T-helper 9 cell (primary cell): ENCODE results near the gene TEX2.
"Not testable (repeated sequence)": the region's sequence is repeated elsewhere in the genome, so short reads cannot be mapped to it uniquely, and the experiment has no call there.

Experiments used
- DNase-seq: peaks from one replicate; pipeline ENCODE4 v3.0.0-alpha.2; 2020

TEX2 gene

GRCh38 chr17:64208656-64209055, 54.4 kb downstream of the TEX2 start:
- DNase-seq, result not testable (repeated sequence)

DNA sequence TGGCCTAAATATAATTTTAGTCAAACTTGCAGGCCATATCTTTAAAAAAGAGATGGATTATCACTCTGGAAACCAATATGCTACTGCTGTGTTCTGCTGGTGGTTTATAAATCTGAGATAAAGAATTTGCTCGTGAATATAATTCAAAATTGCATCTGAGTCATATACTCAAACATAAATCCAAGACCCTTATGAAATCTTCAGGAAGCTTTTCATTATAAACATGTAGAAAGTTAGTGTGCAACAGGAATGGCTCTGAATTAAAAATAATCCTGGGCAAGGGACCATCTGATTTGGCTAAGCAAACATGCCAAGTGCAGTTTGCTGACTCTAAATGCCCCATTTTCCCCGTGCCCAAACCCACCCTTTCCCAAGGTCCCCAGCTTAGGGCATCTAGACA, 57.3 kb downstream of the TEX2 start:
- no peak for DNase-seq

GRCh38 chr17:64203630-64204029, 59.4 kb downstream of the TEX2 start:
- DNase-seq, result no peak

- no peak for DNase-seq
These were observed 60.2 kb downstream of the TEX2 start for GRCh38 chr17:64202683-64203344.

- no peak for DNase-seq
These were observed 62.7 kb downstream of the TEX2 start for GRCh38 chr17:64200080-64201032.

DNA sequence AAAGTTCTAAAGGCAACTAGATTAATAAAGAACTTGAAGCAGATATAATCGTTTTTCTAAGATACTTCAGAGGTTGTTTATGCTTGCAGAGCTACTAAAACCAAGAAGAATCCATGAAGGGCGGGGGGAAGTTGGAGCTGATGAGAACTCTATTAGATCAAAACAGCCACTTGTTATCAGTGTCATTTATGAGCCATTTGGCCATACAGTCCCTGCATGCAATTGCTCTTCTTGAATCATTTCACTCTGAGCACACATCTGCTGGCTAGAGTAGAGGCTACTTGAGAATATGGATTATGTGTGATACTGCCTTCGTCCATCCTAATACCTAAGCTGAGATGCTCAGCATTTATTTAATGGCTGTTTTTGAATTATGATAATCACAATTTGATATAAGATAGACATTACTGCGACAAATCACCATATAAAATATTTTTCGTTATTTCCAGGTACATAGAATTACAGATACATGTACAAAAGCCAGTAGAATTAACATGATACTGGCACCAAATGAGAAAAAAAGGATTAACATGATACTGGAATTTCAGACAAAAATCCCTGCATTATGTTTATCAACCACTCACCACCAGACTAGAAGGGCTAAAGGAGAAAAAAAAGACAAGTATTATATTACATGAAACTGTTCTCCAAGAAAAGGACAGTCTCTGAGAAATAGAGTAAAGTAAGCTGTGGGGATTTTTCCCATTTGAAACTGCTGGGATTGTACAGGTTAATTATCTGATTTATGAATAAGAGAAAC, 64.5 kb downstream of the TEX2 start:
- DNase-seq, result no peak

GRCh38 chr17:64196601-64197000, 66.5 kb downstream of the TEX2 start:
- no peak for DNase-seq

DNA sequence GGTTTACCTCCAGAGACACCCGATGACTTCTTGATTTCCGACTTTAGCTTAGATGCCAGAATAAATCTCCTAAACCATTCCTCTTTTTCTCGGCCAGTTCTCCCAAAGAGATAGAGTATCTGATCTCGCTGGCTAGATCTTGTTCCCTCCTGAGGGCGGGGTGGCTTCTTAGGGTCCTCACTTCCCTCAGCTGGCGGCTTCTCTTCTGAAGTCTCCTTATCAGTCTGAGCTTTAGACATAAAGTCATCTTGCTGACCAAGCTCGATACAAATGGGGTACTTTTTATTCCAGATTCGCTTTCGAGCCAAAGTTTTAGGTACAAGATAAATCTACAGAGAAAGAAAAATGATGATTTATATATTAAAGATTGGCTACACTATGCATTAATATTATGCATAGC, 69.5 kb downstream of the TEX2 start:
- DNase-seq, result no peak

- no peak for DNase-seq
These were observed 70.5 kb downstream of the TEX2 start for GRCh38 chr17:64192589-64192988.

GRCh38 chr17:64190472-64190871, 72.6 kb downstream of the TEX2 start:
- no peak for DNase-seq

GRCh38 chr17:64188088-64188487, 75.0 kb downstream of the TEX2 start:
- DNase-seq, result no peak

GRCh38 chr17:64187093-64187895, 75.8 kb downstream of the TEX2 start:
- no peak for DNase-seq

DNA sequence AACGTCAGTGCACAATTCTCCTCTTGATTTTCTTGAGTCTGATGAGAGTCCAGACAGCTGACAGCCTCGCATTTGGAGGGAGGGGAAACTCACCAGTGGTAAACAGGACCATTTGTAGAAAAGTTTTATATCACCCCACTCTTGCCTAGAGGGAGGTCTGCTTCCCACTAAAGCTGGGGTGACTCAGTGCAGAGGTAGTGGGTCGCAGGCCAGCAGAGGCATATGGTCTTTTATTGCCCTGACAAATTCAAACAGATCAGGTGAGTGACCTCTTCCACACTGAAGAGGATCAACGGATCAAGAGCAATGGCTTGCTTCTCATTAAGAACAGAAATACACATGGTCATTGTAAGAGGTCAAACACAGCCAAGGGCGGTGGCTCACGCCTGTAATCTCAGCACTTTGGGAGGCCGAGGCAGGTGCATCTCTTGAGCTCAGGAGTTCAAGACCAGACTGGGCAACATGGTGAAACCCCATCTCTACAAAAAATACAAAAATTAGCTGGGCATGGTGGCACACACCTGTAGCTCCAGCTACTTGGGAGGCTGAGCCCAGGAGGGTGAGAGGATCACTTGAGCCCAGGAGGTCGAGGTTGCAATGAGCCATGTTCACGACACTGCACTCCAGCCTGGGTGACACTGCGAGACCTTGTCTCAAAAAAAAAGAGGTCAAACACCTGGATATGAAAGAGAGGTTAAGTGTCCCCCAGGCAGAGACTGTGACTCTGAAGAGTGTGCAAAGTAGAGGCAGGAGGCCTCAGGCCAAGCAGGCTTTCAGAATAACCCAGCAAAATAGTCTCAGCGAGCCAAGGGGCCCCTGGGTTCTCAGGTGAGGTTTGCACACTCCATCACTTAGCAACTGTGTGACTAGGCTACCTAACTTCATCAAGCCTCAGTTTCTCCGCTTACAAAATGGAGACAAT, 76.6 kb downstream of the TEX2 start:
- no peak for DNase-seq

GRCh38 chr17:64185557-64185956, 77.5 kb downstream of the TEX2 start:
- DNase-seq, result not testable (repeated sequence)

DNA sequence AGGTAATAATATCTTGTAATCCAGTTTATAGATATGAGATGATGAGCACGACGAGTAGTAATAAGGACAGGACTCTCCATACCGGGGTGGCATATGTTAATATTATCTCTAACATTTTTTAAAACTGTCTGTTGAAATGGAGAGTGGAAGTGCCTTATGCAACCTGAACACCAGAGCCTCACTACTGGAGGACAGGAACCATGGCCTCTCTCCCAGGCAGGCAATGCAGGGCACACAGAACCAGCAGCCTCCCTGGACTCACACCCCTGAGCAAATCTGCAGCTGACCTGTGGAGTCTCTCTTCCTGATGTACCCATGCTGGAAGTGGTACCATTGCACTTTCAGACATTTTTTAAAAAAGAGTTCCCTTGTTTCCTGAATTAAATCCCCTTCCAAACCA, 78.0 kb downstream of the TEX2 start:
- DNase-seq, result no peak

GRCh38 chr17:64183815-64184214, 79.2 kb downstream of the TEX2 start:
- no peak for DNase-seq

GRCh38 chr17:64182325-64183012, 80.6 kb downstream of the TEX2 start:
- DNase-seq, result no peak

DNA sequence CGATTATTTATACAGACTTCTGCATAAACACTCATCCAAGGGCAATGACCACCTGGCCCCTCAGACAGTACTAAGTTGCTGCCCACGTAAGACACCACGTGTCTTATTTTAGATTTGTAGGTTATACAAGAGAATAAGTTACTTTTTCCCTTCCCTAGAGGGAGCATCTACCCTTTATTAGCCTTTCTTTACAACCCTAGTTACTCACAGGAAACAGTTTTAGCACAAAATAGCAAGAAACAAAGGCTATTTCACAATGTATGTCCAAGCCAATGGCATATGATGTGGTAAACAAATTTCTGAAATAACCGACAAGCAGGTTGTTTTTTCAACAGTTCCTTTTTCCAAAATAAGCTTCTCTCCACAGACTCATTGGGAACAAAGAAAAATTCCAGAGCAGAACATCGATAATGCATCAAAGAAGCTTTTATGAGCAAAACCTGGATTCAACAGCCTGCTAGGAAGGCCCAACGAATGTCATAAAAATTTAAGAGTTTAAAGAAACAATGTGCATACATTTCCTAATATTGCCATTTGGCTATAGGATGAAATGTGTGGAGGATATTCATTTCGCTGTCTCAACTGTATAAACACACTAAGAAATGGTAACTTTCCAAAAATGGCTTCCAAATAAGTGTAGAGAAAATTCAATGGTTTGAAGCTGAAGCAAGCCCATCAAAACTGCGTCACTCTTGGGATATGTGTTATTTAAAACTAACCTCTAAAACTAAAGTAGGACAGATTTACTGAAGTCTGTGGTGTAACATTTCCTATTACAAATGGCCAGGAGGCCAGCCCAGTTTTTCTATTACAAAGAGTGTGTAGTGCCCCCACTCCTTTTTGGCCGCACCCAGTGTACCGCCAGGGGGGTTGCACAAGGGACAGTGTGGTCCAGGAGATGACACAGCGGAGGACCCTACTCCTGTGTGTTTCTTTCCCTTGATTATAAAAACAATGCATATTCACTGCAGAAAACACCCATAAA, 82.7 kb downstream of the TEX2 start:
- no peak for DNase-seq

DNA sequence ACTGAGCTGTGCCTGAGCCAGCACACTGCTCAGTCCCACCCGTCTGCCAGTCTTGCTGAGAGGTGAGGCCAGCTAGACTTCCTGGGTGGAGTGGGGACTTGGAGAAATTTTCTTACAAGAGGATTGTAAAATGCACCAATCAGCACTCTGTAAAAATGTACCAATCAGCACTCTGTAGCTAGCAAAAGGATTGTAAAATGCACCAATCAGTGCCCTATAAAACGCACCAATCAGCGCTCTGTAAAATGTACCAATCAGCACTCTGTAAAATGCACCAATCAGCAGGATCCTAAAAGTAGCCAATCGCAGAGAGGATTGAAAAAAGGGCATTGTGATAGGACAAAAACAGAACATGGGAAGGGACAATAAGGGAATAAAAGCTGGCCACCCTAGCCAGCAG, 84.0 kb downstream of the TEX2 start:
- not testable (repeated sequence) for DNase-seq
